Liver (tissue), 3 donors: Measurements from ENCODE around the gene MALRD1.

Source experiments
- CTCF ChIP-seq: fragments of 150-350 bp; IDR thresholded peaks from 2 replicates; pipeline ENCODE4 v1.5.1; 2017; ENCODE audit warnings: improper control_type of control experiment, low read depth, low read length; ENCODE audit not compliant: missing input control
- JUND ChIP-seq, 2 donors: IDR thresholded peaks; 2 replicates each; pipeline ENCODE4 v1.6.1; 2016; ENCODE audit warnings: antibody characterized with exemption in 2 of 2
- RAD21 ChIP-seq, 2 donors: IDR thresholded peaks; 2 replicates each; pipeline ENCODE4 v1.6.1; 2016; ENCODE audit warnings: antibody characterized with exemption in 2 of 2, mild to moderate bottlenecking in 2 of 2
- TAF1 ChIP-seq: conservative IDR thresholded peaks from 2 replicates; pipeline ENCODE4 v1.6.1; 2016; ENCODE audit warnings: antibody characterized with exemption, mild to moderate bottlenecking
- YY1 ChIP-seq: IDR thresholded peaks from 2 replicates; pipeline ENCODE4 v1.6.1; 2016; ENCODE audit warnings: antibody characterized with exemption, mild to moderate bottlenecking
- donor health status: healthy.
- donor health status: healthy.

GRCh38 chr10:19077276-19077675 lies 28.7 kb downstream of the MALRD1 start:
- no peak for TF ChIP-seq CTCF
- TF ChIP-seq RAD21 (IDR thresholded peaks at IDR 0.05): no peak
- no peak for TF ChIP-seq JUND (IDR thresholded peaks at IDR 0.05)
- TF ChIP-seq YY1: no peak
- TF ChIP-seq TAF1: no peak
